ENCODE results near the gene SYCP2L.
A peak's percentile ranks its signal among the peaks of the same experiment; 100 is the strongest.

Gene SYCP2L

GRCh38 chr6:11007715-11008608 lies 121.1 kb downstream of the SYCP2L start:
- DNase-seq (ENCODE audit: low read depth in 2 of 2) = no peak

- DNase-seq (ENCODE audit: low read depth in 2 of 2) = no peak
These were observed 122.0 kb downstream of the SYCP2L start for GRCh38 chr6:11008821-11009220.

GRCh38 chr6:11009353-11009752 lies 122.5 kb downstream of the SYCP2L start:
- DNase-seq (ENCODE audit: low read depth in 2 of 2) = peak in 1 of 2 experiments; percentile 34

- no peak for DNase-seq (ENCODE audit: low read depth in 2 of 2)
These were observed 125.0 kb downstream of the SYCP2L start for GRCh38 chr6:11011787-11012234.

GRCh38 chr6:11012295-11012754 lies 125.5 kb downstream of the SYCP2L start:
- DNase-seq (ENCODE audit: low read depth in 2 of 2) = no peak

GRCh38 chr6:11012976-11013720 lies 126.3 kb downstream of the SYCP2L start:
- no peak for DNase-seq (ENCODE audit: low read depth in 2 of 2)

GRCh38 chr6:11013721-11014070 lies 126.8 kb downstream of the SYCP2L start:
- no peak for DNase-seq (ENCODE audit: low read depth in 2 of 2)

GRCh38 chr6:11015102-11015501 lies 128.2 kb downstream of the SYCP2L start:
- no peak for DNase-seq (ENCODE audit: low read depth in 2 of 2)

- DNase-seq (ENCODE audit: low read depth in 2 of 2) = no peak
These were observed 129.6 kb downstream of the SYCP2L start for GRCh38 chr6:11016452-11016851.

GRCh38 chr6:11017090-11017489 lies 130.2 kb downstream of the SYCP2L start:
- no peak for DNase-seq (ENCODE audit: low read depth in 2 of 2)

- DNase-seq (ENCODE audit: low read depth in 2 of 2) = no peak
These were observed 131.4 kb downstream of the SYCP2L start for GRCh38 chr6:11018225-11018624.

GRCh38 chr6:11021003-11021402 lies 134.2 kb downstream of the SYCP2L start:
- no peak for DNase-seq (ENCODE audit: low read depth in 2 of 2)

- no peak for DNase-seq (ENCODE audit: low read depth in 2 of 2)
These were observed 134.9 kb downstream of the SYCP2L start for GRCh38 chr6:11021714-11022113.

- no peak for DNase-seq (ENCODE audit: low read depth in 2 of 2)
These were observed 136.2 kb downstream of the SYCP2L start for GRCh38 chr6:11023032-11023431.
